GM23338 (cell line): Measurements from ENCODE around the gene KRT85. TPM values are rescaled to one million over a fixed set of nuclear protein-coding genes. Genes with fewer than 3 reads are reported as not detected.

ENCODE experiments used
- ATAC-seq: fragments of 200-7000 bp; cut with Tn5 transposase; 3 replicates; pipeline ENCODE4 v1.9.1; 2020
- DNase-seq: peaks from one replicate; pipeline ENCODE4 v3.0.0-alpha.2; 2015; ENCODE audit warnings: low spot score
- H2AFZ ChIP-seq: fragments of 200-600 bp; sonication (generic); 2 replicates; pipeline ENCODE4 v1.8.0; 2016; ENCODE audit warnings: antibody characterized with exemption, mild to moderate bottlenecking, moderate library complexity
- H3F3A ChIP-seq: fragments of 200-600 bp; sonication (generic); replicated peaks from 2 replicates; pipeline ENCODE4 v1.8.0; 2017; ENCODE audit warnings: antibody characterized with exemption, mixed run types, low read depth
- H3K27ac ChIP-seq: fragments of 200-600 bp; sonication (generic); 2 replicates; pipeline ENCODE4 v1.6.1; 2016; ENCODE audit warnings: low read depth
- H3K27me3 ChIP-seq: fragments of 200-600 bp; sonication (generic); 2 replicates; pipeline ENCODE4 v1.8.0; 2016; ENCODE audit warnings: mild to moderate bottlenecking, mixed run types, moderate library complexity; ENCODE audit not compliant: insufficient read depth
- H3K36me3 ChIP-seq: fragments of 200-600 bp; sonication (generic); 2 replicates; pipeline ENCODE4 v1.8.0; 2016; ENCODE audit warnings: mild to moderate bottlenecking; ENCODE audit not compliant: insufficient read depth
- H3K4me1 ChIP-seq: fragments of 200-600 bp; sonication (generic); 2 replicates; pipeline ENCODE4 v1.8.0; 2016; ENCODE audit warnings: mild to moderate bottlenecking, moderate library complexity; ENCODE audit not compliant: insufficient read depth
- H3K4me2 ChIP-seq: fragments of 200-600 bp; sonication (generic); 2 replicates; pipeline ENCODE4 v1.7.1; 2017; ENCODE audit warnings: mixed run types
- H3K4me3 ChIP-seq: fragments of 200-600 bp; sonication (generic); 2 replicates; pipeline ENCODE4 v1.6.1; 2016; ENCODE audit warnings: mixed run types
- H3K79me2 ChIP-seq: fragments of 200-600 bp; sonication (generic); replicated peaks from 2 replicates; pipeline ENCODE4 v1.8.0; 2017; ENCODE audit warnings: mild to moderate bottlenecking; ENCODE audit not compliant: insufficient read depth
- H3K9me2 ChIP-seq: fragments of 200-600 bp; sonication (generic); 2 replicates; pipeline ENCODE4 v1.8.0; 2017; ENCODE audit not compliant: insufficient read depth
- H4K20me1 ChIP-seq: fragments of 200-600 bp; sonication (generic); replicated peaks from 2 replicates; pipeline ENCODE4 v1.8.0; 2017; ENCODE audit warnings: mild to moderate bottlenecking; ENCODE audit not compliant: insufficient read depth
- H3K27ac Mint-ChIP-seq: 2 replicates; pipeline ENCODE4 v1.8.0; 2020; ENCODE audit warnings: inconsistent platforms, mild to moderate bottlenecking, moderate library complexity, mixed read lengths
- H3K27me3 Mint-ChIP-seq: 3 replicates; pipeline ENCODE4 v1.8.0; 2022; ENCODE audit warnings: low read depth, mild to moderate bottlenecking, moderate library complexity, mixed read lengths, inconsistent platforms; ENCODE audit not compliant: insufficient read depth, poor library complexity
- H3K36me3 Mint-ChIP-seq: 3 replicates; pipeline ENCODE4 v1.8.0; 2021; ENCODE audit warnings: low read depth, mild to moderate bottlenecking, inconsistent platforms, moderate library complexity, mixed read lengths
- H3K4me1 Mint-ChIP-seq: 3 replicates; pipeline ENCODE4 v1.8.0; 2020; ENCODE audit warnings: mild to moderate bottlenecking, inconsistent platforms, mixed read lengths
- H3K4me3 Mint-ChIP-seq: 3 replicates; pipeline ENCODE4 v1.8.0; 2021; ENCODE audit warnings: moderate library complexity, mild to moderate bottlenecking, inconsistent platforms, mixed read lengths
- H3K9me3 Mint-ChIP-seq: 3 replicates; pipeline ENCODE4 v1.8.0; 2020; ENCODE audit warnings: moderate library complexity, mild to moderate bottlenecking, inconsistent platforms, mixed read lengths
- CREB1 ChIP-seq: fragments of 250-450 bp; sonication (Bioruptor Pico); IDR thresholded peaks from 2 replicates; pipeline ENCODE4 v1.5.0; 2020; ENCODE audit warnings: low read depth, mild to moderate bottlenecking, moderate library complexity
- EZH2 ChIP-seq: fragments of 200-600 bp; sonication (generic); IDR thresholded peaks from one replicate; pipeline ENCODE4 v1.8.0; 2017; ENCODE audit warnings: antibody characterized with exemption, mild to moderate bottlenecking, low read depth; ENCODE audit not compliant: unreplicated experiment
- EZH2phosphoT487 ChIP-seq: fragments of 200-600 bp; sonication (generic); IDR thresholded peaks from one replicate; pipeline ENCODE4 v1.8.1; 2018; ENCODE audit warnings: antibody characterized with exemption; ENCODE audit not compliant: unreplicated experiment
- JUNB ChIP-seq: IDR thresholded peaks from one replicate; pipeline ENCODE4 v1.6.1; 2016; ENCODE audit warnings: antibody characterized with exemption; ENCODE audit not compliant: unreplicated experiment
- NANOG ChIP-seq: IDR thresholded peaks from 2 replicates; pipeline ENCODE4 v1.6.1; 2016; ENCODE audit warnings: antibody characterized with exemption, borderline replicate concordance
- ZNF114 ChIP-seq: fragments of 250-450 bp; sonication (Bioruptor Pico); IDR thresholded peaks from 2 replicates; pipeline ENCODE4 v1.5.0; 2020; ENCODE audit warnings: mild to moderate bottlenecking, moderate library complexity
- ZNF462 ChIP-seq: fragments of 250-450 bp; sonication (Bioruptor Pico); IDR thresholded peaks from 2 replicates; pipeline ENCODE4 v1.5.0; 2020; ENCODE audit warnings: mild to moderate bottlenecking, moderate library complexity
- polyA plus RNA-seq: library from polyadenylated mRNA; unstranded; fragments of >200 nt; fragmentation: Nextera tagmentation; extraction: Ambion mirVana; gene quantifications from 2 replicates; pipeline ENCODE4 v1.2.1, GENCODE V29; 2016
- total RNA-seq: library from RNA; depleted of rRNA; stranded (reverse); fragments of >200 nt; shearing (Covaris generic); gene quantifications from 2 replicates; pipeline ENCODE4 v1.2.3, GENCODE V29; 2014
- TF ChIP-seq, protein P1 (sequence below), 2 experiments: fragments of 200-600 bp in 1 of 2; sonication (generic) in 1 of 2; conservative IDR thresholded peaks; 2 replicates each; pipeline versions ENCODE4 v1.5.1 to v1.6.1; 2016 to 2017; ENCODE audit warnings: antibody characterized with exemption in 2 of 2, low read depth in 2 of 2, mild to moderate bottlenecking in 2 of 2, moderate library complexity in 1 of 2
- TF ChIP-seq, protein P2 (sequence below): IDR thresholded peaks from 2 replicates; pipeline ENCODE4 v1.6.1; 2016; ENCODE audit warnings: antibody characterized with exemption

KRT85 gene
- total and polyA plus RNA-seq, 2 experiments from 2014 or later, result not detected

- Mint-ChIP-seq H3K27me3 (peaks cover 2% of the 10 kb centered on the region), H3K27ac (no peak overlapping the region), H3K4me3 (no peak overlapping the region), H3K36me3 (no peaks in the 10 kb centered on the region), H3K4me1 (peaks cover 4% of the 10 kb centered on the region; the same call in 1 of the 3 replicates), H3K9me3 (no peaks in the 10 kb centered on the region; the same call in 2 of the 3 replicates)
- Histone ChIP-seq H3K4me2 (no peak overlapping the region), H3K27ac (no peak overlapping the region), H3K4me3 (no peak overlapping the region), H2AFZ (no peak overlapping the region), H3K79me2 (no peaks in the 10 kb centered on the region), H4K20me1 (no peaks in the 10 kb centered on the region), H3K9me2 (0 out of 2 replicates have a peak, but pooled peaks cover 3% of the 10 kb centered on the region), H3F3A (no peaks in the 10 kb centered on the region), H3K27me3 (no peaks in the 10 kb centered on the region), H3K4me1 (no peaks in the 10 kb centered on the region), H3K36me3 (no peaks in the 10 kb centered on the region)
- ATAC-seq (no peak), DNase-seq (no peak)
- TF ChIP-seq, protein P1, sequence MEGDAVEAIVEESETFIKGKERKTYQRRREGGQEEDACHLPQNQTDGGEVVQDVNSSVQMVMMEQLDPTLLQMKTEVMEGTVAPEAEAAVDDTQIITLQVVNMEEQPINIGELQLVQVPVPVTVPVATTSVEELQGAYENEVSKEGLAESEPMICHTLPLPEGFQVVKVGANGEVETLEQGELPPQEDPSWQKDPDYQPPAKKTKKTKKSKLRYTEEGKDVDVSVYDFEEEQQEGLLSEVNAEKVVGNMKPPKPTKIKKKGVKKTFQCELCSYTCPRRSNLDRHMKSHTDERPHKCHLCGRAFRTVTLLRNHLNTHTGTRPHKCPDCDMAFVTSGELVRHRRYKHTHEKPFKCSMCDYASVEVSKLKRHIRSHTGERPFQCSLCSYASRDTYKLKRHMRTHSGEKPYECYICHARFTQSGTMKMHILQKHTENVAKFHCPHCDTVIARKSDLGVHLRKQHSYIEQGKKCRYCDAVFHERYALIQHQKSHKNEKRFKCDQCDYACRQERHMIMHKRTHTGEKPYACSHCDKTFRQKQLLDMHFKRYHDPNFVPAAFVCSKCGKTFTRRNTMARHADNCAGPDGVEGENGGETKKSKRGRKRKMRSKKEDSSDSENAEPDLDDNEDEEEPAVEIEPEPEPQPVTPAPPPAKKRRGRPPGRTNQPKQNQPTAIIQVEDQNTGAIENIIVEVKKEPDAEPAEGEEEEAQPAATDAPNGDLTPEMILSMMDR (conservative IDR thresholded peaks at IDR 0.05; ENCODE audit: low read depth in 2 of 2), result no peak
- no peak for TF ChIP-seq ZNF114
Observed at GRCh38 chr12:52416795-52417194, 49.5 kb upstream of the KRT85 start.

DNA sequence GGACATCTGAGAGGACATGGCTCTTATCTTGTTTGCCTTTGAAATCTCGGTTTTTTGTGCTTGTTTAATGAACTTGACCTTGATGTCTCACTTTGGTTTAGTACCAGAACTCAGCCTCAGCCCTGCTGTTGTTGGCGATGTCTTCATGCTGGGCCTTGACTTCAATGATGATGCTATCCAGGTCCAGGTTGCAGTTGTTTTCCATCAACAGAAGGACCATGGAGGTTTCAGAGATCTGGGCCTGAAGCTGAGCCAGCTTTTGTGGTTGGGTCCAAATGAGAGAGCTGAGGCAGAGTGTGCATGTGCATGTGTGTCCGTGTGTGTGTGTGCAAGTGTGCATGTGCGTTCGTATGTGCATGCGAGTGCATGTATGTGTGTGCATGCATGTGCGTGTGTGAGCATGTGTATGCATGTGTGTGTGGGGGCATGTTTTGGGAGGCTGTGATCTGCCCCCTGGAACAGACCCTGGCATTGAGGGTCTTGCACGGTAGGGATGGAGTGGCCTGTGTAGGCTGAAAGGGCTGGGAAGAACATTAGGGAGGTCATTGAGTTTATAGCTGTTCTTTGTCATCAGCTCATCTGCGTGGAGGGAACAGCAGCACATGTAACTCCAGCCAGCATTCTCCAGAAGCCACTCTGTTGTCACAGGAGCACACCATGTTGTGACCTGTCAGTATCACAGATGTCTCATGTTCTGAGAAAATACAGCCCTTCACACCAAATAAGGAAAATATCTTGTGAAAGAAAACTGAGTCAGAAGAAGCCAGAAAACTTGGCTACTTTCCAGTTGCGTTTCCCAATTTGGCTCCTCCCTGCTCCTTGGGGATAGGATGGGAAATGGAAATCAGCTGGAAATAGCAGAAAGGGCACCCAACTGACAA, 48.8 kb upstream of the KRT85 start:
- no peak overlapping the region for H3K4me3 Mint-ChIP-seq
- Histone ChIP-seq H3K9me2 (0 out of 2 replicates have a peak, but pooled peaks cover 3% of the 10 kb centered on the region), H4K20me1 (no peaks in the 10 kb centered on the region), H3K4me3 (no peak overlapping the region), H3K36me3 (no peaks in the 10 kb centered on the region), H3K27ac (no peak overlapping the region), H3K27me3 (no peaks in the 10 kb centered on the region), H3F3A (no peaks in the 10 kb centered on the region), H3K4me2 (no peak overlapping the region), H3K79me2 (no peaks in the 10 kb centered on the region), H2AFZ (no peak overlapping the region), H3K4me1 (no peaks in the 10 kb centered on the region)
- no peak overlapping the region for H3K27ac Mint-ChIP-seq
- no peak for DNase-seq
- peaks cover 4% of the 10 kb centered on the region; the same call in 1 of the 3 replicates for H3K4me1 Mint-ChIP-seq
- no peak for ATAC-seq
- H3K27me3 Mint-ChIP-seq, result peaks cover 3% of the 10 kb centered on the region
- H3K36me3 Mint-ChIP-seq, result no peaks in the 10 kb centered on the region
- peaks cover 1% of the 10 kb centered on the region for H3K9me3 Mint-ChIP-seq
- no peak for TF ChIP-seq CREB1
- no peak for TF ChIP-seq NANOG
- no peak for TF ChIP-seq ZNF114
- no peak for TF ChIP-seq ZNF462 (CRISPR knock-in tag)
- no peak for TF ChIP-seq EZH2phosphoT487
- no peak for TF ChIP-seq EZH2
- TF ChIP-seq, protein P2, sequence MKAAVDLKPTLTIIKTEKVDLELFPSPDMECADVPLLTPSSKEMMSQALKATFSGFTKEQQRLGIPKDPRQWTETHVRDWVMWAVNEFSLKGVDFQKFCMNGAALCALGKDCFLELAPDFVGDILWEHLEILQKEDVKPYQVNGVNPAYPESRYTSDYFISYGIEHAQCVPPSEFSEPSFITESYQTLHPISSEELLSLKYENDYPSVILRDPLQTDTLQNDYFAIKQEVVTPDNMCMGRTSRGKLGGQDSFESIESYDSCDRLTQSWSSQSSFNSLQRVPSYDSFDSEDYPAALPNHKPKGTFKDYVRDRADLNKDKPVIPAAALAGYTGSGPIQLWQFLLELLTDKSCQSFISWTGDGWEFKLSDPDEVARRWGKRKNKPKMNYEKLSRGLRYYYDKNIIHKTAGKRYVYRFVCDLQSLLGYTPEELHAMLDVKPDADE, result no peak
- TF ChIP-seq JUNB, result no peak
